BLaER1 treated with 17β-estradiol and CSF1 and Interleukin-3, amounts not matched to agents 10 nM and 100 nM (cell line): Measurements from ENCODE around the gene EML5.

Experiments used
- H3K27ac ChIP-seq, 11 experiments: shearing (Covaris generic); formaldehyde crosslinking; 2 replicates each; pipeline ENCODE4 v1.8.1; 2022
- H3K27me3 ChIP-seq, 11 experiments: shearing (Covaris generic); formaldehyde crosslinking; 2 replicates each; pipeline ENCODE4 v1.8.1; 2022
- H3K36me3 ChIP-seq, 11 experiments: shearing (Covaris generic); formaldehyde crosslinking; 2 replicates each; pipeline ENCODE4 v1.8.1; 2022
- H3K4me1 ChIP-seq, 10 experiments: shearing (Covaris generic); formaldehyde crosslinking; 2 replicates each; pipeline ENCODE4 v1.8.1; 2022
- H3K4me2 ChIP-seq, 11 experiments: shearing (Covaris generic); formaldehyde crosslinking; 2 replicates each; pipeline ENCODE4 v1.8.1; 2022
- H3K4me3 ChIP-seq, 10 experiments: shearing (Covaris generic); formaldehyde crosslinking; 2 replicates each; pipeline ENCODE4 v1.8.1; 2022
- H3K9ac ChIP-seq, 11 experiments: shearing (Covaris generic); formaldehyde crosslinking; 2 replicates each; pipeline ENCODE4 v1.8.1; 2022
- H3K9me3 ChIP-seq, 11 experiments: shearing (Covaris generic); formaldehyde crosslinking; replicated peaks in 1 of 11; 2 replicates each; pipeline ENCODE4 v1.8.1; 2022
- H4K20me1 ChIP-seq, 11 experiments: shearing (Covaris generic); formaldehyde crosslinking; 2 replicates each; pipeline ENCODE4 v1.8.1; 2022
- Cebpa-rat ChIP-seq, 11 experiments: shearing (Covaris generic); IDR thresholded peaks; 2 replicates each; pipeline ENCODE4 v1.8.1; 2022

EML5 gene

GRCh38 chr14:88727057-88727456 is 65.7 kb downstream of the EML5 start:
- Histone ChIP-seq H3K9ac (no peak overlapping the region), H3K9me3 (no peaks in the 10 kb centered on the region), H3K27ac (no peak overlapping the region), H3K27me3 (no peaks in the 10 kb centered on the region), H3K36me3 (no peaks in the 10 kb centered on the region), H3K4me3 (no peak overlapping the region), H3K4me2 (no peak overlapping the region), H3K4me1 (no peaks in the 10 kb centered on the region), H4K20me1 (no peaks in the 10 kb centered on the region)
- no peak for TF ChIP-seq Cebpa-rat (IDR thresholded peaks at IDR 0.05)

GRCh38 chr14:88710709-88711108 is 82.0 kb downstream of the EML5 start:
- Histone ChIP-seq H3K4me2 (no peak overlapping the region), H3K9me3 (no peaks in the 10 kb centered on the region), H3K4me3 (no peak overlapping the region), H3K27ac (no peak overlapping the region), H4K20me1 (no peaks in the 10 kb centered on the region), H3K9ac (no peak overlapping the region), H3K4me1 (no peaks in the 10 kb centered on the region), H3K27me3 (no peaks in the 10 kb centered on the region), H3K36me3 (no peaks in the 10 kb centered on the region)
- TF ChIP-seq Cebpa-rat (IDR thresholded peaks at IDR 0.05) = peak in 1 of 11 experiments; percentile 50; a peak in 1 of 22 replicates

- H3K4me1 ChIP-seq = no peaks in the 10 kb centered on the region
- no peaks in the 10 kb centered on the region for H3K27me3 ChIP-seq
These were observed 85.7 kb downstream of the EML5 start for GRCh38 chr14:88707088-88707487.

GRCh38 chr14:88706425-88706824 is 86.3 kb downstream of the EML5 start:
- Histone ChIP-seq H3K9ac (no peak overlapping the region), H3K9me3 (no peaks in the 10 kb centered on the region), H3K4me2 (no peak overlapping the region), H3K4me1 (no peaks in the 10 kb centered on the region), H3K27ac (no peak overlapping the region), H3K4me3 (no peak overlapping the region), H3K27me3 (no peaks in the 10 kb centered on the region), H3K36me3 (no peaks in the 10 kb centered on the region), H4K20me1 (no peaks in the 10 kb centered on the region)
- no peak for TF ChIP-seq Cebpa-rat (IDR thresholded peaks at IDR 0.05)

More at GRCh38 chr14:88707088-88707487, 85.7 kb downstream of the EML5 start:
- no peaks in the 10 kb centered on the region for H3K36me3 ChIP-seq
- no peak overlapping the region for H3K9ac ChIP-seq
- no peak overlapping the region for H3K4me3 ChIP-seq
- no peak for TF ChIP-seq Cebpa-rat (IDR thresholded peaks at IDR 0.05)
- H3K27ac ChIP-seq = no peak overlapping the region
- no peaks in the 10 kb centered on the region for H4K20me1 ChIP-seq
- no peak overlapping the region for H3K4me2 ChIP-seq
- H3K9me3 ChIP-seq = no peaks in the 10 kb centered on the region

GRCh38 chr14:88698651-88699050 is 94.1 kb downstream of the EML5 start:
- H3K27ac ChIP-seq = no peak overlapping the region
- H3K9ac ChIP-seq = no peak overlapping the region
- no peak for TF ChIP-seq Cebpa-rat (IDR thresholded peaks at IDR 0.05)
- H3K4me3 ChIP-seq = no peak overlapping the region
- H3K36me3 ChIP-seq = no peaks in the 10 kb centered on the region
- H4K20me1 ChIP-seq = no peaks in the 10 kb centered on the region
- H3K9me3 ChIP-seq = no peaks in the 10 kb centered on the region
- no peak overlapping the region for H3K4me2 ChIP-seq
- no peaks in the 10 kb centered on the region for H3K27me3 ChIP-seq
- H3K4me1 ChIP-seq = no peaks in the 10 kb centered on the region

GRCh38 chr14:88695870-88696269 is 96.9 kb downstream of the EML5 start:
- TF ChIP-seq Cebpa-rat (IDR thresholded peaks at IDR 0.05) = no peak
- no peaks in the 10 kb centered on the region for H4K20me1 ChIP-seq
- H3K9ac ChIP-seq = no peak overlapping the region
- no peak overlapping the region for H3K4me3 ChIP-seq
- no peaks in the 10 kb centered on the region for H3K4me1 ChIP-seq
- no peaks in the 10 kb centered on the region for H3K27me3 ChIP-seq
- no peaks in the 10 kb centered on the region for H3K9me3 ChIP-seq
- H3K36me3 ChIP-seq = no peaks in the 10 kb centered on the region
- H3K4me2 ChIP-seq = no peak overlapping the region
- H3K27ac ChIP-seq = no peak overlapping the region

- TF ChIP-seq Cebpa-rat (IDR thresholded peaks at IDR 0.05) = no peak
- Histone ChIP-seq H3K9me3 (no peaks in the 10 kb centered on the region), H3K36me3 (no peaks in the 10 kb centered on the region), H3K4me3 (no peak overlapping the region), H3K27ac (no peak overlapping the region), H3K9ac (no peak overlapping the region), H3K4me1 (no peaks in the 10 kb centered on the region), H4K20me1 (no peaks in the 10 kb centered on the region), H3K4me2 (no peak overlapping the region), H3K27me3 (no peaks in the 10 kb centered on the region)
These were observed 104.4 kb downstream of the EML5 start for GRCh38 chr14:88688386-88688785.

- Histone ChIP-seq H3K4me3 (no peak overlapping the region), H3K9me3 (no peaks in the 10 kb centered on the region), H3K27ac (no peak overlapping the region), H3K4me1 (no peaks in the 10 kb centered on the region), H4K20me1 (no peaks in the 10 kb centered on the region), H3K36me3 (no peaks in the 10 kb centered on the region), H3K9ac (no peak overlapping the region), H3K4me2 (no peak overlapping the region), H3K27me3 (no peaks in the 10 kb centered on the region)
- TF ChIP-seq Cebpa-rat (IDR thresholded peaks at IDR 0.05) = no peak
These were observed 109.6 kb downstream of the EML5 start for GRCh38 chr14:88683119-88683518.

GRCh38 chr14:88682495-88683114 is 110.1 kb downstream of the EML5 start:
- H3K27ac ChIP-seq = no peak overlapping the region

GRCh38 chr14:88681755-88682494 is 110.8 kb downstream of the EML5 start:
- Histone ChIP-seq H3K4me2 (no peak overlapping the region), H3K9ac (no peak overlapping the region), H3K27ac (no peak overlapping the region), H3K9me3 (no peaks in the 10 kb centered on the region), H3K27me3 (no peaks in the 10 kb centered on the region), H4K20me1 (no peaks in the 10 kb centered on the region), H3K4me3 (no peak overlapping the region), H3K36me3 (no peaks in the 10 kb centered on the region), H3K4me1 (no peaks in the 10 kb centered on the region)
- TF ChIP-seq Cebpa-rat (IDR thresholded peaks at IDR 0.05) = no peak

More at GRCh38 chr14:88682495-88683114, 110.1 kb downstream of the EML5 start:
- no peak overlapping the region for H3K4me3 ChIP-seq
- H3K36me3 ChIP-seq = no peaks in the 10 kb centered on the region
- TF ChIP-seq Cebpa-rat (IDR thresholded peaks at IDR 0.05) = no peak
- no peaks in the 10 kb centered on the region for H3K9me3 ChIP-seq
- H3K9ac ChIP-seq = no peak overlapping the region
- H3K4me2 ChIP-seq = no peak overlapping the region
- H4K20me1 ChIP-seq = no peaks in the 10 kb centered on the region
- no peaks in the 10 kb centered on the region for H3K4me1 ChIP-seq
- H3K27me3 ChIP-seq = no peaks in the 10 kb centered on the region
